Suprapubic skin (tissue), 4 donors: ENCODE measurements around the gene TBC1D8. TPM values are rescaled to one million over a fixed set of nuclear protein-coding genes. Genes with fewer than 3 reads are reported as not detected.

Experiments
- DNase-seq, 2 donors: peaks; one replicate each; pipeline ENCODE4 v3.0.0-alpha.2; 2019; ENCODE audit warnings: low spot score in 2 of 2
- H3K27ac ChIP-seq: fragments of 200-600 bp; sonication (generic); one replicate; pipeline ENCODE4 v1.5.1; 2019
- H3K27me3 ChIP-seq: fragments of 200-600 bp; sonication (generic); one replicate; pipeline ENCODE4 v1.5.1; 2019
- H3K36me3 ChIP-seq: fragments of 200-600 bp; sonication (generic); one replicate; pipeline ENCODE4 v1.5.1; 2019
- H3K4me1 ChIP-seq: fragments of 200-600 bp; sonication (generic); one replicate; pipeline ENCODE4 v1.5.1; 2019
- H3K4me3 ChIP-seq: fragments of 200-600 bp; sonication (generic); one replicate; pipeline ENCODE4 v1.5.1; 2019; ENCODE audit warnings: mild to moderate bottlenecking
- H3K9me3 ChIP-seq: fragments of 200-600 bp; sonication (generic); one replicate; pipeline ENCODE4 v1.5.1; 2019
- CTCF ChIP-seq, 2 donors: fragments of 200-600 bp in 1 of 2; fragments of 450-650 bp in 1 of 2; sonication (generic) in 1 of 2; IDR thresholded peaks; one replicate each; pipeline ENCODE4 v1.5.1; 2016 to 2019; ENCODE audit warnings: antibody characterized with exemption in 2 of 2, mild to moderate bottlenecking in 1 of 2, moderate library complexity in 1 of 2
- EP300 ChIP-seq: sonication (generic); formaldehyde crosslinking; IDR thresholded peaks from one replicate; pipeline ENCODE4 v1.6.1; 2017; ENCODE audit warnings: antibody characterized with exemption
- POLR2A ChIP-seq, 2 donors: fragments of 450-650 bp; IDR thresholded peaks; one replicate each; pipeline ENCODE4 v1.6.1; 2017; ENCODE audit warnings: antibody characterized with exemption in 2 of 2, mild to moderate bottlenecking in 2 of 2, moderate library complexity in 2 of 2
- POLR2AphosphoS5 ChIP-seq, 3 donors: sonication (generic); formaldehyde crosslinking; IDR thresholded peaks; one replicate each; pipeline ENCODE4 v1.6.1; 2017; ENCODE audit warnings: antibody characterized with exemption in 3 of 3
- WGBS: methylation state at CpG from one replicate; pipeline ENCODE4 v1.1.5; 2018; 5-methylcytosine and 5-hydroxymethylcytosine counted together
- total RNA-seq, 4 donors: library from RNA; depleted of rRNA; stranded (reverse); fragments of >200 nt; gene quantifications; one replicate each; pipeline ENCODE4 v1.1.0, GENCODE V29; 2016

The TBC1D8 gene
- total RNA-seq, 4 donors from 2014 or later: 38.8 to 309 (median 68.3) TPM

- Histone ChIP-seq H3K4me1 (no peaks in the 10 kb centered on the region), H3K36me3 (peaks cover 77% of the 10 kb centered on the region), H3K4me3 (no peak overlapping the region), H3K27me3 (no peaks in the 10 kb centered on the region), H3K9me3 (no peaks in the 10 kb centered on the region), H3K27ac (no peak overlapping the region)
- DNase-seq: no peak
- WGBS: 91% methylated on average over 15 of the region's 15 CpGs
- no peak for TF ChIP-seq POLR2A (IDR thresholded peaks at IDR 0.05)
- no peak for TF ChIP-seq EP300
- TF ChIP-seq POLR2AphosphoS5 (IDR thresholded peaks at IDR 0.05): no peak
- TF ChIP-seq CTCF (IDR thresholded peaks at IDR 0.05): no peak
Observed at GRCh38 chr2:101032084-101032776, 119.0 kb downstream of the TBC1D8 start.

GRCh38 chr2:101030866-101031554 lies 120.2 kb downstream of the TBC1D8 start:
- Histone ChIP-seq H3K4me3 (no peak overlapping the region), H3K9me3 (no peaks in the 10 kb centered on the region), H3K36me3 (peaks cover 81% of the 10 kb centered on the region), H3K4me1 (no peaks in the 10 kb centered on the region), H3K27ac (no peak overlapping the region), H3K27me3 (no peaks in the 10 kb centered on the region)
- no peak for DNase-seq
- WGBS: 92% methylated on average over 9 of the region's 10 CpGs
- TF ChIP-seq POLR2AphosphoS5 (IDR thresholded peaks at IDR 0.05) (no peak), POLR2A (IDR thresholded peaks at IDR 0.05) (no peak), EP300 (no peak), CTCF (IDR thresholded peaks at IDR 0.05) (no peak)

GRCh38 chr2:101027852-101028251 lies 123.3 kb downstream of the TBC1D8 start:
- H3K9me3 ChIP-seq: no peaks in the 10 kb centered on the region
- no peak overlapping the region for H3K4me3 ChIP-seq
- H3K36me3 ChIP-seq: peaks cover 67% of the 10 kb centered on the region
- no peak for DNase-seq
- no peaks in the 10 kb centered on the region for H3K27me3 ChIP-seq
- no peak for TF ChIP-seq POLR2A (IDR thresholded peaks at IDR 0.05)
- no peak for TF ChIP-seq CTCF (IDR thresholded peaks at IDR 0.05)
- TF ChIP-seq POLR2AphosphoS5 (IDR thresholded peaks at IDR 0.05): no peak
- no peak for TF ChIP-seq EP300
- H3K27ac ChIP-seq: no peak overlapping the region
- no peaks in the 10 kb centered on the region for H3K4me1 ChIP-seq
- WGBS: 94% methylated on average over 8 of the region's 8 CpGs

- WGBS: 92% methylated on average over 13 of the region's 15 CpGs
- no peak for DNase-seq
- H3K4me3 ChIP-seq: no peak overlapping the region
Observed at GRCh38 chr2:101026923-101027469, 124.2 kb downstream of the TBC1D8 start.

GRCh38 chr2:101026253-101026701 lies 124.9 kb downstream of the TBC1D8 start:
- no peak for DNase-seq
- no peak for TF ChIP-seq EP300
- no peak for TF ChIP-seq POLR2A (IDR thresholded peaks at IDR 0.05)
- TF ChIP-seq CTCF (IDR thresholded peaks at IDR 0.05): no peak
- TF ChIP-seq POLR2AphosphoS5 (IDR thresholded peaks at IDR 0.05): no peak
- no peaks in the 10 kb centered on the region for H3K4me1 ChIP-seq
- no peak overlapping the region for H3K27ac ChIP-seq
- H3K36me3 ChIP-seq: peaks cover 66% of the 10 kb centered on the region
- H3K27me3 ChIP-seq: no peaks in the 10 kb centered on the region
- 68% methylated on average over 9 of the region's 9 CpGs for WGBS
- H3K9me3 ChIP-seq: no peaks in the 10 kb centered on the region
- H3K4me3 ChIP-seq: no peak overlapping the region

More at GRCh38 chr2:101026923-101027469, 124.2 kb downstream of the TBC1D8 start:
- peaks cover 64% of the 10 kb centered on the region for H3K36me3 ChIP-seq
- no peak overlapping the region for H3K27ac ChIP-seq
- H3K9me3 ChIP-seq: no peaks in the 10 kb centered on the region
- H3K4me1 ChIP-seq: no peaks in the 10 kb centered on the region
- TF ChIP-seq EP300 (no peak), POLR2AphosphoS5 (IDR thresholded peaks at IDR 0.05) (no peak)
- H3K27me3 ChIP-seq: no peaks in the 10 kb centered on the region
